Measurements from ENCODE around the gene ADIPOR1. TPM values are rescaled to one million over a fixed set of nuclear protein-coding genes. Genes with fewer than 3 reads are reported as not detected.
A peak's percentile ranks its signal among the peaks of the same experiment; 100 is the strongest.

Gene ADIPOR1
- polyA plus RNA-seq, 2 of the 4 experiments (the other 2 are of a cell fraction): 56.4 to 131 TPM

GRCh38 chr1:202968895-202969295 is 10.8 kb upstream of the ADIPOR1 start (continued):
- TF ChIP-seq PBX3 (IDR thresholded peaks at IDR 0.05): no peak
- no peak for TF ChIP-seq SREBF2 (IDR thresholded peaks at IDR 0.05)
- TF ChIP-seq, protein P1, sequence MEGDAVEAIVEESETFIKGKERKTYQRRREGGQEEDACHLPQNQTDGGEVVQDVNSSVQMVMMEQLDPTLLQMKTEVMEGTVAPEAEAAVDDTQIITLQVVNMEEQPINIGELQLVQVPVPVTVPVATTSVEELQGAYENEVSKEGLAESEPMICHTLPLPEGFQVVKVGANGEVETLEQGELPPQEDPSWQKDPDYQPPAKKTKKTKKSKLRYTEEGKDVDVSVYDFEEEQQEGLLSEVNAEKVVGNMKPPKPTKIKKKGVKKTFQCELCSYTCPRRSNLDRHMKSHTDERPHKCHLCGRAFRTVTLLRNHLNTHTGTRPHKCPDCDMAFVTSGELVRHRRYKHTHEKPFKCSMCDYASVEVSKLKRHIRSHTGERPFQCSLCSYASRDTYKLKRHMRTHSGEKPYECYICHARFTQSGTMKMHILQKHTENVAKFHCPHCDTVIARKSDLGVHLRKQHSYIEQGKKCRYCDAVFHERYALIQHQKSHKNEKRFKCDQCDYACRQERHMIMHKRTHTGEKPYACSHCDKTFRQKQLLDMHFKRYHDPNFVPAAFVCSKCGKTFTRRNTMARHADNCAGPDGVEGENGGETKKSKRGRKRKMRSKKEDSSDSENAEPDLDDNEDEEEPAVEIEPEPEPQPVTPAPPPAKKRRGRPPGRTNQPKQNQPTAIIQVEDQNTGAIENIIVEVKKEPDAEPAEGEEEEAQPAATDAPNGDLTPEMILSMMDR (IDR thresholded peaks at IDR 0.05): peak; percentile 43
- no peak for TF ChIP-seq RNF2 (IDR thresholded peaks at IDR 0.05; ENCODE audit: borderline replicate concordance, low read depth)
- TF ChIP-seq RAD21 (conservative IDR thresholded peaks at IDR 0.05 in 1 of 2, IDR thresholded peaks at IDR 0.05 in 1 of 2): peak in 1 of 2 experiments; percentile 40; a peak in 3 of 5 replicates
- no peak for TF ChIP-seq MYC (IDR thresholded peaks at IDR 0.05; ENCODE audit: borderline replicate concordance, low read length)
- TF ChIP-seq, protein P2, sequence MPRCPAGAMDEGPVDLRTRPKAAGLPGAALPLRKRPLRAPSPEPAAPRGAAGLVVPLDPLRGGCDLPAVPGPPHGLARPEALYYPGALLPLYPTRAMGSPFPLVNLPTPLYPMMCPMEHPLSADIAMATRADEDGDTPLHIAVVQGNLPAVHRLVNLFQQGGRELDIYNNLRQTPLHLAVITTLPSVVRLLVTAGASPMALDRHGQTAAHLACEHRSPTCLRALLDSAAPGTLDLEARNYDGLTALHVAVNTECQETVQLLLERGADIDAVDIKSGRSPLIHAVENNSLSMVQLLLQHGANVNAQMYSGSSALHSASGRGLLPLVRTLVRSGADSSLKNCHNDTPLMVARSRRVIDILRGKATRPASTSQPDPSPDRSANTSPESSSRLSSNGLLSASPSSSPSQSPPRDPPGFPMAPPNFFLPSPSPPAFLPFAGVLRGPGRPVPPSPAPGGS (IDR thresholded peaks at IDR 0.05): no peak

GRCh38 chr1:202968351-202968750 is 10.2 kb upstream of the ADIPOR1 start:
- ATAC-seq (no peak), FAIRE-seq (no peak), DNase-seq (ENCODE audit: low read depth in 1 of 2, low spot score in 1 of 2) (no peak)
- H3K27ac ChIP-seq: no peak overlapping the region
- CTCF ChIA-PET: interaction anchor here (0.7 to 1.6 kb wide), 8 partner anchors 10 to 57 kb away, joined by 3 to 6 read pairs (median 3); no protein-coding TSS in a partner anchor
- WGBS (ENCODE audit: missing lambda C conversion rate): 80% methylated on average over 3 of the region's 3 CpGs
- TF ChIP-seq CHD4 (IDR thresholded peaks at IDR 0.05; ENCODE audit: borderline replicate concordance): no peak
- TF ChIP-seq GATA3 (IDR thresholded peaks at IDR 0.05; ENCODE audit: borderline replicate concordance): no peak
- no peak for TF ChIP-seq POLR2AphosphoS2 (conservative IDR thresholded peaks at IDR 0.05; ENCODE audit: low read length)
- H3K9me3 ChIP-seq: no peaks in the 10 kb centered on the region
- H3K4me3 ChIP-seq: no peak overlapping the region
- H3K4me2 ChIP-seq: peak overlapping the region; percentile 85
- H3K4me1 ChIP-seq: peaks cover 10% of the 10 kb centered on the region; the same call in 2 of the 3 replicates
- POLR2A ChIA-PET: no interaction called here

- 65% methylated on average over 21 of the region's 21 CpGs for WGBS (ENCODE audit: missing lambda C conversion rate)
- Histone ChIP-seq H3K9me3 (no peaks in the 10 kb centered on the region), H3K4me1 (peaks cover 10% of the 10 kb centered on the region; the same call in 2 of the 3 replicates), H3K27ac (peak overlapping the region; percentile 62 to 84), H3K4me3 (peak overlapping the region; percentile 79), H3K4me2 (peak overlapping the region; percentile 85)
- no peak for FAIRE-seq
- ChIA-PET POLR2A (no interaction called here), CTCF (interaction anchor here (0.7 to 1.6 kb wide), 8 partner anchors 11 to 56 kb away, joined by 3 to 6 read pairs (median 3); no protein-coding TSS in a partner anchor)
- ATAC-seq: peak in 1 of 2 experiments; percentile 3; a peak in 2 of 6 replicates
- DNase-seq (ENCODE audit: low read depth in 1 of 2, low spot score in 1 of 2): no peak
- no peak for TF ChIP-seq TP53 (CRISPR knock-in tag; IDR thresholded peaks at IDR 0.05)
- no peak for TF ChIP-seq HDAC2 (IDR thresholded peaks at IDR 0.05)
- TF ChIP-seq, protein P3, sequence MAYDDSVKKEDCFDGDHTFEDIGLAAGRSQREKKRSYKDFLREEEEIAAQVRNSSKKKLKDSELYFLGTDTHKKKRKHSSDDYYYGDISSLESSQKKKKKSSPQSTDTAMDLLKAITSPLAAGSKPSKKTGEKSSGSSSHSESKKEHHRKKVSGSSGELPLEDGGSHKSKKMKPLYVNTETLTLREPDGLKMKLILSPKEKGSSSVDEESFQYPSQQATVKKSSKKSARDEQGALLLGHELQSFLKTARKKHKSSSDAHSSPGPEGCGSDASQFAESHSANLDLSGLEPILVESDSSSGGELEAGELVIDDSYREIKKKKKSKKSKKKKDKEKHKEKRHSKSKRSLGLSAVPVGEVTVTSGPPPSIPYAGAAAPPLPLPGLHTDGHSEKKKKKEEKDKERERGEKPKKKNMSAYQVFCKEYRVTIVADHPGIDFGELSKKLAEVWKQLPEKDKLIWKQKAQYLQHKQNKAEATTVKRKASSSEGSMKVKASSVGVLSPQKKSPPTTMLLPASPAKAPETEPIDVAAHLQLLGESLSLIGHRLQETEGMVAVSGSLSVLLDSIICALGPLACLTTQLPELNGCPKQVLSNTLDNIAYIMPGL (CRISPR knock-in tag; IDR thresholded peaks at IDR 0.05; ENCODE audit: borderline replicate concordance): no peak
- TF ChIP-seq PHF8 (IDR thresholded peaks at IDR 0.05; ENCODE audit: borderline replicate concordance, low read depth): peak; percentile 52; the same call in 1 of the 2 replicates
- TF ChIP-seq RNF2 (IDR thresholded peaks at IDR 0.05; ENCODE audit: borderline replicate concordance, low read depth): no peak
- no peak for TF ChIP-seq ZSCAN20 (CRISPR knock-in tag; IDR thresholded peaks at IDR 0.05)
Observed at GRCh38 chr1:202967684-202968281, 9.7 kb upstream of the ADIPOR1 start.
